ENCODE data around the gene ANGPTL4. TPM values are rescaled to one million over a fixed set of nuclear protein-coding genes. Genes with fewer than 3 reads are reported as not detected.

Gene ANGPTL4
- total and polyA plus RNA-seq, 2 of the 13 experiments (the other 11 are each of a cell fraction or from before 2014, with no cell fraction given), result 0.80 to 21.7 TPM

- TF ChIP-seq PATZ1 (CRISPR knock-in tag; IDR thresholded peaks at IDR 0.05) (peak; percentile 63), ZNF205 (CRISPR knock-in tag; IDR thresholded peaks at IDR 0.05) (no peak), MYPOP (CRISPR knock-in tag; IDR thresholded peaks at IDR 0.05) (no peak), ZBTB42 (CRISPR knock-in tag; IDR thresholded peaks at IDR 0.05) (no peak), TAF1 (CRISPR knock-in tag; IDR thresholded peaks at IDR 0.05) (peak; percentile 60), TMF1 (CRISPR knock-in tag; IDR thresholded peaks at IDR 0.05; ENCODE audit: low read depth) (peak; percentile 39; the same call in 1 of the 2 replicates), ASH2L (IDR thresholded peaks at IDR 0.05; ENCODE audit: insufficient read length, low read depth, low read length) (peak; percentile 73), AGO1 (IDR thresholded peaks at IDR 0.05; ENCODE audit: low read depth, low read length, poor library complexity, severe bottlenecking) (no peak), ZBTB44 (CRISPR knock-in tag; IDR thresholded peaks at IDR 0.05) (no peak), ZNF574 (CRISPR knock-in tag; IDR thresholded peaks at IDR 0.05) (peak; percentile 76), NONO (IDR thresholded peaks at IDR 0.05) (no peak), NONO (CRISPR knock-in tag; conservative IDR thresholded peaks at IDR 0.05) (peak; percentile 53; the same call in 1 of the 2 replicates), ZNF616 (CRISPR knock-in tag; IDR thresholded peaks at IDR 0.05; ENCODE audit: low read depth) (no peak), ZGPAT (CRISPR knock-in tag; IDR thresholded peaks at IDR 0.05) (0 out of 2 replicates have a peak, but pooled peaks have one; percentile 29), MAFK (conservative IDR thresholded peaks at IDR 0.05 in 1 of 2, IDR thresholded peaks at IDR 0.05 in 1 of 2; ENCODE audit: low read length in 2 of 2) (no peak), JUNB (CRISPR knock-in tag; IDR thresholded peaks at IDR 0.05; ENCODE audit: borderline replicate concordance) (no peak)
- TF ChIP-seq, protein P1, sequence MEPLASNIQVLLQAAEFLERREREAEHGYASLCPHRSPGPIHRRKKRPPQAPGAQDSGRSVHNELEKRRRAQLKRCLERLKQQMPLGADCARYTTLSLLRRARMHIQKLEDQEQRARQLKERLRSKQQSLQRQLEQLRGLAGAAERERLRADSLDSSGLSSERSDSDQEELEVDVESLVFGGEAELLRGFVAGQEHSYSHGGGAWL (CRISPR knock-in tag; IDR thresholded peaks at IDR 0.05), result peak; percentile 52; the same call in 1 of the 2 replicates
Observed at GRCh38 chr19:8389891-8390616, 26.1 kb downstream of the ANGPTL4 start, which contains the start of gene RAB11B (continued).
